Body of pancreas (tissue), 4 donors: Measurements from ENCODE around the gene AKAP6. TPM values are rescaled to one million over a fixed set of nuclear protein-coding genes. Genes with fewer than 3 reads are reported as not detected.

Source experiments
- ATAC-seq: fragments of 150-250 bp; one replicate; pipeline ENCODE4 v1.9.1; 2016
- DNase-seq, 4 donors: peaks; one replicate each; pipeline ENCODE4 v3.0.0-alpha.2; 2019
- H3K27ac ChIP-seq, 4 donors: fragments of 200-600 bp; sonication (generic); 1 replicate in 3 of 4; 2 replicates in 1 of 4; pipeline versions ENCODE4 v1.5.1 to v1.6.1; 2016 to 2019; ENCODE audit warnings: mild to moderate bottlenecking in 1 of 4, mixed read lengths in 1 of 4, moderate library complexity in 1 of 4
- H3K27me3 ChIP-seq, 2 donors: fragments of 200-600 bp; sonication (generic); one replicate each; pipeline ENCODE4 v1.6.0; 2016; ENCODE audit warnings: mild to moderate bottlenecking in 1 of 2
- H3K36me3 ChIP-seq, 2 donors: fragments of 200-600 bp; sonication (generic); replicated peaks in 1 of 2; 2 replicates each; pipeline ENCODE4 v1.5.1; 2016; ENCODE audit warnings: low read depth in 2 of 2; ENCODE audit not compliant: insufficient read depth in 1 of 2
- H3K4me1 ChIP-seq: fragments of 200-600 bp; sonication (generic); one replicate; pipeline ENCODE4 v1.6.0; 2016
- H3K4me3 ChIP-seq, 2 donors: fragments of 200-600 bp; sonication (generic); 1 replicate in 1 of 2; 2 replicates in 1 of 2; pipeline ENCODE4 v1.5.1; 2016 to 2019
- H3K9me3 ChIP-seq, 3 donors: fragments of 200-600 bp; sonication (generic); 1 replicate in 2 of 3; 2 replicates in 1 of 3; pipeline ENCODE4 v1.5.1; 2016
- POLR2A ChIP-seq, 3 donors: fragments of 450-650 bp; IDR thresholded peaks; one replicate each; pipeline ENCODE4 v1.6.1; 2016; ENCODE audit warnings: antibody characterized with exemption in 3 of 3, mild to moderate bottlenecking in 2 of 3
- WGBS, 2 donors: methylation state at CpG; one replicate each; pipeline ENCODE4 v1.1.5; 2017; 5-methylcytosine and 5-hydroxymethylcytosine counted together
- intact Hi-C: fragments of 100-400 bp; cut with DNase I; formaldehyde crosslinking; loops from one replicate; pipeline ENCODE4 v1.15.1; 2023
- total RNA-seq, 2 donors: library from RNA; depleted of rRNA; stranded (reverse); fragments of >200 nt; gene quantifications; one replicate each; pipeline ENCODE4 v1.1.0, GENCODE V29; 2016
- TF ChIP-seq, protein P1 (sequence below), 7 experiments: fragments of 450-650 bp in 4 of 7; fragments of 200-600 bp in 3 of 7; sonication (generic) in 3 of 7; IDR thresholded peaks; one replicate each; pipeline ENCODE4 v1.5.1; 2016 to 2019; ENCODE audit warnings: antibody characterized with exemption in 7 of 7

AKAP6 gene
- total RNA-seq, 2 donors from 2014 or later: 2.0 to 2.9 TPM

- Histone ChIP-seq H3K36me3 (no peaks in the 10 kb centered on the region), H3K27ac (no peak overlapping the region), H3K4me3 (no peak overlapping the region), H3K4me1 (no peaks in the 10 kb centered on the region), H3K27me3 (no peaks in the 10 kb centered on the region), H3K9me3 (no peaks in the 10 kb centered on the region)
- intact Hi-C loops: no loop called here
- DNase-seq (no peak), ATAC-seq (no peak)
- WGBS, 2 donors: 89 to 94% methylated on average over 3 of the region's 3 CpGs
- no peak for TF ChIP-seq POLR2A (IDR thresholded peaks at IDR 0.05)
- TF ChIP-seq, protein P1, sequence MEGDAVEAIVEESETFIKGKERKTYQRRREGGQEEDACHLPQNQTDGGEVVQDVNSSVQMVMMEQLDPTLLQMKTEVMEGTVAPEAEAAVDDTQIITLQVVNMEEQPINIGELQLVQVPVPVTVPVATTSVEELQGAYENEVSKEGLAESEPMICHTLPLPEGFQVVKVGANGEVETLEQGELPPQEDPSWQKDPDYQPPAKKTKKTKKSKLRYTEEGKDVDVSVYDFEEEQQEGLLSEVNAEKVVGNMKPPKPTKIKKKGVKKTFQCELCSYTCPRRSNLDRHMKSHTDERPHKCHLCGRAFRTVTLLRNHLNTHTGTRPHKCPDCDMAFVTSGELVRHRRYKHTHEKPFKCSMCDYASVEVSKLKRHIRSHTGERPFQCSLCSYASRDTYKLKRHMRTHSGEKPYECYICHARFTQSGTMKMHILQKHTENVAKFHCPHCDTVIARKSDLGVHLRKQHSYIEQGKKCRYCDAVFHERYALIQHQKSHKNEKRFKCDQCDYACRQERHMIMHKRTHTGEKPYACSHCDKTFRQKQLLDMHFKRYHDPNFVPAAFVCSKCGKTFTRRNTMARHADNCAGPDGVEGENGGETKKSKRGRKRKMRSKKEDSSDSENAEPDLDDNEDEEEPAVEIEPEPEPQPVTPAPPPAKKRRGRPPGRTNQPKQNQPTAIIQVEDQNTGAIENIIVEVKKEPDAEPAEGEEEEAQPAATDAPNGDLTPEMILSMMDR (IDR thresholded peaks at IDR 0.05): no peak
Observed at GRCh38 chr14:32650665-32651064, 321.6 kb downstream of the AKAP6 start.

DNA sequence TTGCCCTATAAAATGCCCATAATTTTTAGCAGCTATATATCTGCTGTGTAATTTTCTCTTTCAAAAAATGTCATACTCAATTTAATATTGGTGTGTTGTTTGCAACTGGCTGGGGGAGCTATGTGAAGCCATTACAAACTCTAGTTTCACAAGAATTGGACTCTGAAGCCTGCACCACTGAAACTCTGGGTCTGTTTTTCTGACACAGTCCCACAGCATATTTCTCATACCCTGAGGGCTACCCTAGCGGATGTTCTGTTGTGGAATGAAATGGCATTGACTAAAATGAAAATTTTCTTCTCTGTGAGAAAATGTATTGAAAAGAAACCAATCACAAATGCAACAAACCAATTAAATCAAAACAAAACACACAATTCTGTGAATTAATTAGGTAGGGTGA lies 325.0 kb downstream of the AKAP6 start:
- Histone ChIP-seq H3K27me3 (no peaks in the 10 kb centered on the region), H3K4me1 (no peaks in the 10 kb centered on the region), H3K27ac (no peak overlapping the region), H3K4me3 (no peak overlapping the region), H3K9me3 (no peaks in the 10 kb centered on the region), H3K36me3 (no peaks in the 10 kb centered on the region)
- ATAC-seq (no peak), DNase-seq (no peak)
- WGBS, 2 donors: 77 to 96% methylated on average over 1 of the region's 1 CpG
- TF ChIP-seq POLR2A (IDR thresholded peaks at IDR 0.05): no peak
- intact Hi-C loops: no loop called here

DNA sequence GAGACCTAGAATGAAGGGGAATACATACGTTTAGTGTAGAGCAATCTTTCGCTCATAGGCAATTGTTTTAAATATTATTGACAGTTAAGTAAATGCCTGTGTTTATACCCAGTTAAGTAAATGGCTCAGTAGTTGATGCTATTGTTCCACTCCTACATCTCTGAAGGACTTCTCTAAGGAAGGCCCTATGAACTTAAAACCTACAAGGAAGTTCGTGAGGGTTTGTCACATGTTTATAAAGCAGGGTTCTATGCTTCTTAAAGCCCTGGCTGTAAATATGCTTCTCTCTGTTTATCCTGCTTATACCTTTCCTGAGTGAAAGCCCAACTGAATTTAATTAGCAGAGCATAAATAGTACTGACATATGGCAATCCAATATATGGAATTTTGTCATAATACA lies 327.5 kb downstream of the AKAP6 start:
- DNase-seq (no peak), ATAC-seq (no peak)
- H3K36me3 ChIP-seq: no peaks in the 10 kb centered on the region
- TF ChIP-seq, protein P1 (IDR thresholded peaks at IDR 0.05): no peak
- TF ChIP-seq POLR2A (IDR thresholded peaks at IDR 0.05): no peak
- no peak overlapping the region for H3K4me3 ChIP-seq
- H3K4me1 ChIP-seq: no peaks in the 10 kb centered on the region
- H3K9me3 ChIP-seq: no peaks in the 10 kb centered on the region
- intact Hi-C loops: no loop called here
- 81 to 91% methylated on average over 3 of the region's 3 CpGs for WGBS, 2 donors
- H3K27me3 ChIP-seq: no peaks in the 10 kb centered on the region
- no peak overlapping the region for H3K27ac ChIP-seq

GRCh38 chr14:32657081-32657480 lies 328.0 kb downstream of the AKAP6 start:
- TF ChIP-seq POLR2A (IDR thresholded peaks at IDR 0.05): no peak
- TF ChIP-seq, protein P1 (IDR thresholded peaks at IDR 0.05): no peak
- DNase-seq (peak in 2 of 4 donors; percentile 9 to 57), ATAC-seq (no peak)
- no peaks in the 10 kb centered on the region for H3K27me3 ChIP-seq
- H3K4me1 ChIP-seq: no peaks in the 10 kb centered on the region
- intact Hi-C loops: no loop called here
- no peak overlapping the region for H3K27ac ChIP-seq
- no peaks in the 10 kb centered on the region for H3K36me3 ChIP-seq
- WGBS, 2 donors: 79 to 80% methylated on average over 4 of the region's 4 CpGs
- H3K9me3 ChIP-seq: no peaks in the 10 kb centered on the region
- H3K4me3 ChIP-seq: no peak overlapping the region

GRCh38 chr14:32661216-32661615 lies 332.1 kb downstream of the AKAP6 start:
- no peaks in the 10 kb centered on the region for H3K27me3 ChIP-seq
- no peak for ATAC-seq
- H3K36me3 ChIP-seq: no peaks in the 10 kb centered on the region
- no peaks in the 10 kb centered on the region for H3K4me1 ChIP-seq
- 74 to 82% methylated on average over 6 of the region's 6 CpGs for WGBS, 2 donors
- H3K4me3 ChIP-seq: no peak overlapping the region
- no peak for TF ChIP-seq POLR2A (IDR thresholded peaks at IDR 0.05)
- TF ChIP-seq, protein P1 (IDR thresholded peaks at IDR 0.05): no peak
- H3K27ac ChIP-seq: no peak overlapping the region
- DNase-seq: no peak
- intact Hi-C loops: no loop called here
- H3K9me3 ChIP-seq: no peaks in the 10 kb centered on the region
